Hepatocyte (in vitro differentiated cells): Measurements from ENCODE around the gene ECHS1.

Experiments used
- CTCF ChIP-seq: fragments of 200-600 bp; sonication (generic); IDR thresholded peaks from 2 replicates; pipeline ENCODE4 v1.5.1; 2016; ENCODE audit warnings: antibody characterized with exemption, mild to moderate bottlenecking; ENCODE audit not compliant: poor library complexity
- EZH2 ChIP-seq: fragments of 200-600 bp; sonication (generic); IDR thresholded peaks from 2 replicates; pipeline ENCODE4 v1.6.1; 2016; ENCODE audit warnings: antibody characterized with exemption, mild to moderate bottlenecking, borderline replicate concordance
- EZH2phosphoT487 ChIP-seq: fragments of 200-600 bp; sonication (generic); IDR thresholded peaks from one replicate; pipeline ENCODE4 v1.6.1; 2018; ENCODE audit warnings: antibody characterized with exemption, mild to moderate bottlenecking, low read depth, moderate library complexity; ENCODE audit not compliant: unreplicated experiment, severe bottlenecking

- TF ChIP-seq CTCF (no peak), EZH2 (no peak), EZH2phosphoT487 (no peak)
These were observed 48.3 kb downstream of the ECHS1 start for GRCh38 chr10:133324857-133325260.
